ENCODE results near the gene PRKN.

The PRKN gene

DNA sequence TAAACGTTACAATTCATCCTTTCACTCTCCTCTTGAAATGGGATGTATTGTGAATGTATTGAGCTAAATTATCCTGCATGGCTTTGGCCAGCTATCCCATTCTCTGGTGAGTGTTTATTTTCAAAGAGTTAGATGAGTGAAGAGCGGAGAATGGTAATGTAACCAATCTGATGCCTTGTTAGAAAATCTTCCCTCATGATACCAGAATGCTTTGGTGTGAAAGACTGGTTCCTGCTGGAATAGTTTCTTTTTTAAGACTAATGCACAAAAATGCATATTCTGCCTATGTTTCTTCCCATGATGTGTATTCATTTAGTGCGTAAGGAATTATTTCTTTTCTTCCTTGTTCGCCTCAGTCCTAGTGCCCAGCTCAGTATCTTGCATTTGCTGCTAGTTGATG, 506.7 kb downstream of the PRKN start:
- no peak for DNase-seq

DNA sequence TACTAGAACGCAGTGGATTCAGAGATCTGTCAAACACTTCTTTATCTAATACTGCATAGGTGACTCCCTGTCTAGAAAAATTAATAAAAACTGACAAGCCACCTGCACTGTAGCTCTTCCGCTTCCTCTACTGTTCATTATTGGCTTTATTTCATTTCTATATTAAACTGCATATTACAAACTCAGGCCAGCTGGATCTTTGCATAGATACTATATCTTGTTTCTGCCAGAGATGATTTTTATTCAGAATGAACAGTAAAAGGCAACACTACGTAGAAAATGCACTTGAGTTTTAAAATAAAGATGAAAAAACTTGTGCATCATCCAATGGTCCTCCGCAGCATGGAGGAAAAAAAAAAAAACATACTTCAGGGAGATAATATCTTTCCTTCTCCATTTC, 508.3 kb downstream of the PRKN start:
- no peak for DNase-seq

DNA sequence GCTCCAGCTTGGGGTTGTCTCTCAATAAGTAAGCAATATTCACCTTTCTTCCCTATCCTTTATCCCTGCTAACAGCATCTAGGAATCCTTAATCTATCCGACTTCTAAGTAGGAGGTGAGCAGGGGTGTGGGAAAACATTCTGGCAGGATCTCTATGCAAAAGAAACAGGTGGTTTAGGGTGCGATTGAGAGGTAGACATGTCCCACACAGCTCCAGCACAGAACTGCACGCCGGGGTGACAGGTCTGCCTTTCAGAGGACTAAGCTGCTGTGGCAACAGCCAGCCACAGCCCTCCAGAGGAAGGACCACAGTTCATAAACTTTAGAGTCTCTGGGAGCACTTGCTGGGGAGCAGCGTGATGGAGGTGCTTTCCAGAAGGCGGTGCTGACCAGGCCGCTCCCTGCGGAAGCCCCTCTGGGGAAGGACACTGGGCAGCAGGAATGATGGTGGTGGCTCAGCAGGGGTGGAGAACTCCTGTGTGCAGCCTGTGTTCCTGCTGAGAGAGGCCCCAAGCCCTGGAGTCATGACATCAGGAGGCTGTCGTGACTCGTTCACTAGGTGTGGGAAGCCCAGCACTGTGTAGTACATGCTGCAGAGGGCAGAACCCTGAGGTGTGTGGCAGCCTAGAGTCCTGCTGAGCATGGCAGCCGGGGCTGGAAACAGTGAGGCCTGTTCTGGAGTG, 509.6 kb downstream of the PRKN start:
- DNase-seq = no peak

DNA sequence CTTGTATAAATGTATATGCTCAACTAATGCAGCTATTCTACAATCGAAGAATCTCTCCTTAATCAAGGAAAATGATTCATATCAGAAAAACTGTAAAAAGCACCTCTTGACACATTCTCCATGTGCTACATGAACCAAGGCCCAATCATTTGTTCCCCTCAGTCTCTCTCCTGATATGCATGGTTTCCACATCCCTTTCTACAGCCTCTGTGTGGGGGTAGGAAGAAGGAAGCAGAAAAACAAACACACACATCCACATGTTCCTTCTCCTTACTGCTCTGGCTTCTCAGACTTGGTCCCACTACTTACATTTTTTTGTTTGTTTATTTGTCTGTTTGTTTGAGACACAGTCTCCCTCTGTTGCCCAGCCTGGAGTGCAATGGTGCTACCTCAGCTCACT, 510.5 kb downstream of the PRKN start:
- no peak for DNase-seq

DNA sequence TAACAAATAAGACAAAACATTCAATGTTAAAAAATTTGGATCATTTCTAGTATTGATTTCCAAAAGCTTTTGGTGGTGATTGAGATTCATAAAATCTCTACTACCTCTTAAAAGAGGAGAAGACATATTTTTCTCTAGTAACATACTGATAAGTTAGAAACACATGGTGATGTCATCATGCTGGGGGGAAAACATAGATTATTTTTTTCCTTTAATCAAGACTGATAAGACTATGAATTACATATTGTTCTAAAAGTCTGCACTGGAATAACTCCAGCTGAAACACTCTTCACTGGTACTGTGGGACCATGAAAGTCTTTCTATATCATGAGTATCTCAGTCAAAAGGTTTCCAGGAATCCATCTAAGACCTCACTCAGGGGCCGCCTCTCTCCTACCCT, 515.8 kb downstream of the PRKN start:
- DNase-seq = no peak

DNA sequence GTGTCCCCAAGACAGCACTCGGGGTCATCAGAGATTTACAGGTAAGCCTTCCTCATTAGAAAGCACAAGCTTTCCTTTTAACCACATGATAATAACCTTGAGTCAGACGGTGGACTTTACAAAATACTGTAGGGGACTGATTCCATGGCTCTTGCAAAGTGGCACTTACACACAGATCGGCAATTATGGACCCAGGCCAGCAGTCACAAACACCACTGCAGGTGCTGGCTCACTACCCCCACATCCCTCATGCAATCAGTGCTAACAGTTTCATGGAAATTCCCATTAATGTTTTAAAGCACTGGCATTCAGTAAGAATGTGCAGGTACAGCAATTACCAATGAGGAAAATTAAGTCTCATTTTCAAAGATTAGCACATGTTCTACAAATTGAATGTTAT, 516.5 kb downstream of the PRKN start:
- DNase-seq = no peak

DNA sequence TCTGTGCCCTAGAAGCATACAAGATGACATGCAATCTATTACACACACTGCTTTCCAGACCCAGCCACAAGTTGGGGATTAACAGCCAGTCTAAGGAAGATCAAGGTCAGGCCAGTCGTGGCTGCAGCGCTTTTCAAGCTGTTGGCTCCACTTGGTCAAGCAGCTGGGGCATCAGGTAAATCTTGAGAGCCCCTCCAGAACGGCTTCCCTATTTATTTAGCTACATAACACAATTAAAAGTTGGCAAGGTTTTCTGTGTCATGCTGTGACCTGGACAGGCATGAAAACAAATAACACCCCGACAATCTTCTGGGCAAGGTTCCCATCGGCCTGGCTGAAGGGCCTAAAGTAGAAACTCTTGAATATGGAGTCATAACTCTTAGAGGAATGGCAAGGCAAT, 524.3 kb downstream of the PRKN start:
- DNase-seq = no peak

DNA sequence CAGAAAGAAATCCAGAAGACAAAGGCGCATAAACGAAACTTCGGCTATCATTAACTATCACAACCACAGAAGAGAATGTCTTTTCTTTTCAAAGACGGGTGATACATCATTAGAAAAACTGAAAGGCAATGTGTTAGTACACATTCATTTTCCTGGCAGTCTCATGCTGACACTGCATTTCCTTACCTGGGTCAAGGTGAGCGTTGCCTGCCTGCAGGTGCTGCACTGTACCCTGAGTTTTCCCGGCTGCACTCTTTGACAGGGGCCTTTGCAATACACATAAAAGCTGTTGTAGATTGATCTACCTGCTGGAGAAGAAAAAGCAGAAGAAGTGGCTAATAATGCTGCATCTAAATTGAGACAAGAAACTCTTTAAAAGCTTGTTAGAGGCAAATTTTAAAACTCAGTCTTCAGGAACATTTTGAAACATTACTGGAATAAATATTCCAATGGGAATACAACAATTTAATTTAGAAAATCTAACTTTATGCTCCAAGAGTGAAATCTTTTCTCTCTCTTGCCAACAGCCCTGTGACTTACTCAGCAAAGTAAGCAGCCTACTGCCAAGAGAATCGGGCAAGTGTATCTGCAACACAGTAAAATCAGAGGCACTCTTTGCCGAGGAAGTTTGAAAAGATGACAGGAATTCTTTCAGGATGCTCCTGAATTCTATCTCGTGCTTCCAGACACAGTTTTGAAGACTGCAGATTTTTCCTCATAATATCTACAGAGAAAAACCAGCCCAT, 526.4 kb downstream of the PRKN start:
- DNase-seq = no peak

DNA sequence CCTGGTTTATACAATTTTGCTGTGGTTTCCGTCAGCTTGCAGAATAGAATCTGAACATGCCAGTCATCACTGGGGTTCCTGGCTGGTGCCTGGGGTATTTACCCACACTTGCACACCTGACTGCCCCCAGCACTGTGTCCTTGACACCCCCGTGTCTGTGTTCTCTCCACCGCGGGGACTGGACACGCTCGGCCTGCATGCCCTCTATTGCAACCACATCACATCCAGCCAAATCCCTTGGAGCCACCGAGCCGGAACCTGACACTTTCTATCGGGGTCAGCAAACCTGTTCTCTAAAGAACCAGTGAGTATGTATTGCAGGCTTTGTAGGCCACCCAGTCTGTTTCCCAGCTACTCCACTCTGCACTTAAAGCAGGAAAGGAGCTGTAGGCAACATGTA, 527.5 kb downstream of the PRKN start:
- no peak for DNase-seq

DNA sequence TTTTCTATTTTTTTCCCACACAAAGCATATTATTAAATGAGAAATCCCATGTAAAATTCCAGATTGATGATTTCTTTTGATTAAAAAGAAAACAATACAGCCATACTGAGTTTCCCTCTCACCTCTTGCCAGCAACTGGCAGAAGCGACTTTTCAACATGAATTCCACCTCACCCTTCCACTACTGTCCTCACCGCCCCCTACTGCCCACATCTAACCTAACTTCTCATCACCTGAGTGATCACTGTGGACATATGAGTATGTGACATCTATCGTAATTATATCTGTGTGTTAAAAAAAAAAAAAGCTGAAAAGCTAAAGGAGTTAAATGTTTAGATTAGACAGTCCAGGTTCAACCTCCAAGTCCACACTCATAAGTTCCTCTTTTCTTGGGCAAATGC, 528.6 kb downstream of the PRKN start:
- DNase-seq = no peak

DNA sequence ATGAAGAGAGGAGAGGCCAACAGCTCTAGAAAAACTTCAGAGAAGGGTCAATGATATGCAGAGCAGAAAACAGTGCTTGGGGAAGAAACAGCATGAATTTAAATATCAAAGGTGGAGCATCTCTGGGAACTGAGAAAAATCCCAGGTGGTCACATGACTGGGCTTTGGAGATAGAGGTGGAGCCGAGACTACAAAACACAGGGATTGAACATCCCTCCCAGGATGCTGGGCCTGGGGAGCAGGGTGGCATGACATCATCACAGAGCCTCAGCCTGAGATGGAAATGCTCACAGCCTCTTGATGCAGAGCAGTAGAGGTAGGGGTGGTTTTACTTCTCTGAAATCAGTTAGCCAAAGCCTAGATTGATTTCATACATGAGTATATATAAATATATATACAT, 529.5 kb downstream of the PRKN start:
- no peak for DNase-seq

DNA sequence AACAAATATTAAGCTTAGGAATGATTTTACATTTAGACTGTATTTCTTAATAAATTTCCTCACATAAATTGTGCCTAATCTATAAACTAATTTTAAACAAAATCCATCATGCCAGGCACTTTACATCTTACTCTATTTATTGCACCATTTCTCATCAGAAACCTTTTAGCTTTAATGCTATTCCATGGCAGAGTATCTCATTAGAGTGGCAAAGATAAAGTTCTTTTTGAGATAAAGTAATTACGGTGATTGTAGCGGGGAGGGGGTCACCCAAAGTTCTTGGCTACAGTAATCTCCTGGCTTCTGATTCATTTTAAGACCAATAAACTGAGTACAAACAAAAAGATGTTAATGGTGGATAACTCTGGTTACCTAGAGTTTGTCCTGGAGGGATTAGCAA, 532.1 kb downstream of the PRKN start:
- no peak for DNase-seq

DNA sequence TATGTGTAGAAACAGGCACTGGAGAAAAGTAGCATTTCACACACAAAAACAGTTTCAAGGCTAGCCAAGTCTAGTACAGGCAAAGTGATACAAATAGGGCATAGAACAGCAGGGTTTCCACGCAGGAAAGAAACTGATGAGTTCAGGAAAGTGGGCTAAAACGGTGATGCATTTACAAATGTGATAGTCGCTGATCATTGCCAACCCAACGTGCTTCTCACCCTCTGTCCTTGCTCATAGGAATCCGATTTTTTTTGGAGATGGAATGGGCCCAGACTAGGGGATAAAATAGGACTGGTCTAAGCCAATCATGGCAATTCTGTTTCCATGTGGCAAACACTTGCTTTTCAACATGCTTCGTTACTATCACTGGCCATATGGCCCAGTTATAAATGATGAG, 536.6 kb downstream of the PRKN start:
- DNase-seq = no peak

DNA sequence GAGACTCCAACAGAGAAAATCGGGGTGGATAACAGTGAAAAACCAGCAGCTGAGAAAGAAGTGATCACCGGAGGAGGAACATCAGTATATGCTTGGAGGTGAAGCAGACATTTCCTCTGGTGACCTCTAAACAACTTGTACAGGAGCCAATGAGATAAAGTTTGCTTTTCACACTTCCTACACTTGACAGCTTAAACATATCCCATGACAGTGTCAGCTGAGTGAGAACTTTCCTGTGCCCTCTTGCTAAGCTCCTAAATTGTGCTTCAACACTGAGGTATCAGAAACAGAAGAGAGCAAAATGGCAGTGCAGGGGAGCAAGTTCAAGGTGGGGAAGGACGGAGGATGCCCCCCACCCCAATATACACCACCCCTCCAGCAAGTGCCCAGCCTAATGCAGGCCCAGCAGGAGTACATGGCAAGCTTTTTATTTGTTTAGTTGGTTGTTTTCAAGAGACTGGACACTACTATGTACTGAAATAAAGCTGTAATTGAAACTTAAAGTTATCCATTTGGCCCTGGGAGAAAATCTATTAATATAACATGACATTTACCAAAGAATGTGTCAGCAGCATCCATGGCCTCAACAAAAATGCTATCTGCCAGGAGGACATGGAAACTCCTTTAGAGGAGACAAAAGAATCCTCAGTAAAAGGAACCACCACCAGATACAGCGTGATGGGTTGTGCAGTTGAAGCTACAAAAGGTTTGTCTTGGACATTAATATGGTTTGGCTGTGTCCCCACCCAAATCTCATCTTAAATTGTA, 540.2 kb downstream of the PRKN start:
- DNase-seq = no peak

DNA sequence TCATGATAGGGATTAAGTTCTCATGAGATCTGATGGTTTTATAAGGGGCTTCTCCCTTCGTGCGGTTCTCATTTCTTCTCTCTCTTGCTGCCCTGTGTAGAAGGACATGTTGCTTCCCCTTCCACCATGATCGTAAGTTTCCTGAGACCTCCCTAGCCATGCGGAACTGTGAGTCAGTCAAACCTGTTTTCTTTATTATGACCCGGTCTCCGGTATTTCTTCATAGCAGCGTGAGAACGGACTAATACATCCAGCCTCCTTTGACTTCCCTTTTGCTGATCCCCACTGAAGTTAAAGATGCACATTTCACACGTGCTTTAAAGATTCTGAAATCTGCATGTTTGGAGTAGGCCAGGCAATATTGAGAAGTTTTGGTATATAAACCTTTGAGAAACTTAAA, 543.1 kb downstream of the PRKN start:
- DNase-seq = no peak

DNA sequence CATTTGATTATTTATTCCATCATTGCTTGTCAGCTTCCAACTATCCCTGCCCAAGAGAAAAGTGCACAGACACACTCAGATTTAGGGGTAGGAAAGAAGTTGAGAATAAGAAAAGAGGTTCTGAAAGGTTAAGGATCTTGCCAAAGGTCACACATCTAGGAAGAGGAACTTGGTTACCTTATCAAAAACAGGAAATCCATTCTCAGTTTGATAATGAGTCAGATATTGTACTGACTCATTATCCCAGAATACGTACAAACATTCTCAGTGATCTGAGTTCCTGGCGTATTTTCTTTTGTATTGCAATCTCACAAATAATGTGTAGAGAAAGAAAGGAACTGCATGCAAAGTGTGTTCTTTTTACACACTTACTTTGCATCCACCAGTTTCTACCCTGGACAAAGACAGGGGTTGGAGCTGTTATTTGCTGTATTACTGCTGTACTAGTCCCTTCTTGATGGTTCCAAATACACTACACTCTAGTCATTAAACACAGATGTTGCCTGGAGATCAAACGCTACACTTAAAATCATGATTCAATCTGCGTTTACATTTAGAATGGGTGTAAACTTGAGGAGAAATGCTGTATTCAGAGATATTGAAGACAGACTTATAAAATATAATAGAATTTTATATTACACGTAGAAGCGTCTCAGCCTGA, 545.7 kb downstream of the PRKN start:
- DNase-seq = no peak

DNA sequence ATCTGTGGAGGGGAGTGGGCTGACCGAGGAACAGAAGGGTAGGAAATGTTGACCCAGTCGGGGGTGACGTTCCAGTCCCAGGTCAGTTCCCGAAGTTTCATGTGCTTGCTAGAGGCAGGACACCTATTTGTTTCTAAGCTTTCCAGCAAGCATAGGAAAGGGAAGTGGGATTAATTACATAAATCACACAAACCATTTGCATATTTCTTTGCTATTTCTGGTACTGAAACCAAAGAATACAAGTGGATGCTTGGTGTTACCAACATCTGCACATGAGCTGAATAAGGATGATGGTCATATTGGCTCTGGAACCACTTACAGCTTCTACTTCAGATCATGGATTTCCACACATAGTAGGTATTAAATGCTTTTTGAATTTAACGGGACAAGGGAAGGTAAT, 546.5 kb downstream of the PRKN start:
- no peak for DNase-seq

DNA sequence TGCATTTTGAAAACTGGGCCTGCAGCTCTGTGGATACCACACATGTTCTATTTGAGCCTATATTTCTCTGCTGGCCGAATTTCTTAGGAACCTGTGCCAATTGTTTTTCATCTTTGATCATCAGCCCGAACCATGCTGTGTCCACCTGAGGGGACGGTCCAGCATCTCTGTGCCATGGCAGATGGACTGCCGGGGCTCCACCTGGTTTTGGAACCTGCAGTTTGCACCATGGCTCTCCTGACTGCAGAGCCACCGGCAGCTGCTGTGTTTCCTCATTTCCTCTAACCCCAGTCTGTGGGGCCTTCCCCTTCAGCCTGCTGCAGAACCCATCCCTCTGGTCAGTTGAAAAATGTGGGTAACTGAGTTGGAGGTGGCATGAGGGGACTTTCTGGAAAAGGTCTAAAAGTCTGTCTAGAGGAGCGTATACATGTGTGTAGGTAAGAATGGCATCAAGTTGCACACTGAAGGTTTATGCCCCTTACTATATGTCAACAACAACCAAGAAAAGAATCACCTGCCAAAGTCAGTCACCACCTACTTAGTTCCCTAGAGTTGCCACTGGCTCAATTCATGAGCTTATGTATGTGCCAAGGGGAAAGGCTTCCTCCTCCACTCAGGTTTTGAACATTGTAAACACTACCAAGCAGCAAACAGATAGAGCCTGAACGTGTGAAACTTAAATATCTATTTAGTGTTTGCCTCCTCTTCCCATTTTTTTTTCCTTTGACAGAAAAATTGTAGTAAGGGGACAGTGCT, 548.2 kb downstream of the PRKN start:
- no peak for DNase-seq

DNA sequence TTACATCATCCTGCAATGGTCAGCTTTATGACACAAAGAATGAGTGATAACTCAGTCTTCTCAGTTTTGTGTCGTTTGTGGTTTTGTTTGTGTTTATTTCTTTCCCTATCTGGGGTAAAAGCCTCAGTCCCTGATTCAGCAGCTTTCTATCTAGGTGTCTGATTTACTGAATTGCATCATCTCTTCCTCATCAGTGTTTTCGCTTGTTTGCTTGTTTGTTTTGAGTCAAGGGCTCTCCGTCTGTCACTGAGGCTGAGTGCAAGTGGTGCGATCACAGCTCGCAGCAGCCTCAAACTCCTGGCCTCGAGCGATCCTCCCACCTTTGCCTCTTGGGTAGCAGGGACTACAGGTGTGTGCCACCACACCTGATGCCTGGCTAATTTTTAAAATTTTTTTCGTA, 548.9 kb downstream of the PRKN start:
- no peak for DNase-seq

DNA sequence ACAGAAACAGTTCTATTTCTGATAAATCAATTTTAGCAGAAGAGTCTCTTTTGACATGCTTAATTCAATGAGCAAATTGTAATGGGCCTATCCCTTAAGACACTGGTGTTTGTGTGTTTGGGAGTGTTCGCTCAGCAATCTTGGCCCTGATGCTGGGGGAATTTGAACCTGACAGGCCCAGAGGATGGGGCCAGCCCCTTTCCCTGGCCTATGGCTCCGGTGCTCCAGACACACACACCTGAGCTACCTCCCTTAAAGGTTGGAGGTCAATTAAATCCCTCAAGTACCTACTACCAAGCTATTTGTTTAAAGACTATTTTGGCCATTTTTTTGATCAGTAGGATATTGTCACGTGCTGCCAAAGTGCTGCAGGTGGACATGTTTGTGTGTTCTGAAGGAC, 549.3 kb downstream of the PRKN start:
- DNase-seq = no peak

DNA sequence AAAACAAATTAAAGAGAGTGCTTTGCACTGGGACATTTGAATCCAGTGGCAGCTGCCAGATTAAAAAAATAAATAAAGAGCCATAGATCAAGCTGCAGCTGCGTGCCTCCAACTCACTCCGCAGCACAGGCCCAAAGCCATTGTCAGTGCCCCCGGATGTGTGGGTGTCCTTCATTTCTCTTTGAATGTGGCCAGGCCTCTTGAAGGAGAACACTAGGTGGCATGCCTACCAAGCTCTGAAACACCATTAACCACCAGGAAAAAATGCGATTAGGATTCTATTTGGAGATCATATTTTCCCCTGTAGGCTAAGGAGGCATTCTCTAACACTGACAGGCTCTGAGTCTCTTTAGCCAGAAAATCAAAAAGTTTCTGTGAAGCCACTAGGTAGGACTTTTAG, 549.8 kb downstream of the PRKN start:
- no peak for DNase-seq

DNA sequence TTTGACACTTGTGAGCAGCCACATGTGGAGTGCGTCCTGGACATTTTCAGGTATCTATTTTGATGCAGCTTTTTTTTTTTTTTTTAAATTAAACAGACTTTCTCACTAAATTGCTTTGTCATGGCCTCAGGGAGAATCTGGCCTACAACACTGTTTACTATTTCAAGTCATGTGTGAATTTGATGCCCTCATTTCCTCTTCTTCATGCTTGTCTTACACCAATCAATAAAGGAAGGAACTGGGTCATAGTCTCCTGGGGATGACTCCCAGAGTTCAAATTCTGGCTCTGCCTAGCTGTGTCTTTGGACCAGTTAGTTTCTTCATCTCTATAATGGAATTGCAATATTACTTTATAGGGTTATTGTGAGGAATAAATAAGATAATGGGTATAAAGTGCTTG, 554.1 kb downstream of the PRKN start:
- no peak for DNase-seq

DNA sequence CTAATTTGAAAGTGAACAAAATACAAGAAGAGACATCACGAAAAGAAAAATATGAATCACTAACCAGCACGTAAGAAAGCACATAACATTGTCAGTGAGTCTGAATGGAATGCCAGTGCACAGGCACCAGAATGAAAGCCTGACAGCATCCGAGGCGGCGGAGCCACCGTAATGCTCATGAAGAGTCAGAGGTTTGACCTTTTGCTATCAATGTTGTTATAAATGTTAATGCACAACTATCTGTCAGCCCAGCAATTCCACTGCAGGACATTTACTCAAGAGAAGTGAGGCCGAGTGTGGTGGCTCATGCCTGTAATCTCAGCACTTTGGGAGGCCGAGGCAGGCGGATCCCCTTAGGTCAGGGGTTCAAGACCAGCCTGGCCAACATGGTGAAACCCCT, 562.1 kb downstream of the PRKN start:
- DNase-seq = no peak
